AG04449 (cell line): ENCODE measurements around the gene FDXR.

Source experiments
- CTCF ChIA-PET: fragments of 350-600 bp; formaldehyde crosslinking; extraction: SDS; loops from one replicate; lab custom pipeline; 2021; ENCODE audit warnings: antibody characterized with exemption; lab: Yijun Ruan, JAX
- POLR2A ChIA-PET: fragments of 400-600, 350-600 bp; formaldehyde crosslinking; extraction: SDS; loops from one replicate; lab custom pipeline; 2020; ENCODE audit warnings: antibody characterized with exemption, inconsistent platforms; lab: Yijun Ruan, JAX
- DNase-seq: peaks from one replicate; pipeline ENCODE4 v3.0.0-alpha.2; 2010; ENCODE audit warnings: low read depth, low spot score
- H3K4me3 ChIP-seq: 2 replicates; pipeline ENCODE4 v1.5.1; 2011; ENCODE audit warnings: low read depth, mild to moderate bottlenecking, control low read depth, low read length
- CTCF ChIP-seq: IDR thresholded peaks from one replicate; pipeline ENCODE4 v1.5.1; 2011; ENCODE audit warnings: mild to moderate bottlenecking, moderate library complexity, low read length, control low read depth, inconsistent platforms; ENCODE audit not compliant: insufficient read depth; ENCODE audit errors: missing control alignments

Gene FDXR

GRCh38 chr17:74890554-74890953 is 17.8 kb upstream of the FDXR start:
- CTCF ChIA-PET = no interaction called here
- POLR2A ChIA-PET = no interaction called here
- no peak for DNase-seq
- no peak for TF ChIP-seq CTCF
- no peak overlapping the region for H3K4me3 ChIP-seq

GRCh38 chr17:74888469-74888868 is 15.7 kb upstream of the FDXR start:
- ChIA-PET CTCF (interaction anchor here (0.7 to 1.7 kb wide), 2 partner anchors 23 to 95 kb away, joined by 3 read pairs; no protein-coding TSS in a partner anchor), POLR2A (no interaction called here)
- no peak for DNase-seq
- TF ChIP-seq CTCF = no peak
- no peak overlapping the region for H3K4me3 ChIP-seq

GRCh38 chr17:74883241-74883745 is 10.5 kb upstream of the FDXR start:
- ChIA-PET POLR2A (no interaction called here), CTCF (interaction anchor here (1.2 kb wide), 1 partner anchor 9 kb away, joined by 4 read pairs; no protein-coding TSS in a partner anchor)
- DNase-seq = no peak
- no peak for TF ChIP-seq CTCF
- no peak overlapping the region for H3K4me3 ChIP-seq

- TF ChIP-seq CTCF = no peak
- CTCF ChIA-PET = interaction anchor here (1.2 kb wide), 1 partner anchor 8 kb away, joined by 4 read pairs; no protein-coding TSS in a partner anchor
- H3K4me3 ChIP-seq = no peak overlapping the region
- POLR2A ChIA-PET = interaction anchor here (1.5 kb wide), 1 partner anchor 10 kb away, joined by 5 read pairs; the partner anchor contains the start of gene FDXR
- DNase-seq = no peak
These were observed 9.9 kb upstream of the FDXR start for GRCh38 chr17:74882517-74883240.

- POLR2A ChIA-PET = interaction anchor here (1.5 kb wide), 1 partner anchor 8 kb away, joined by 5 read pairs; the partner anchor contains the start of gene FDXR
- CTCF ChIA-PET = interaction anchor here (0.6 to 2.9 kb wide), 4 partner anchors 16 to 505 kb away, joined by 3 to 14 read pairs (median 4); no protein-coding TSS in a partner anchor
- TF ChIP-seq CTCF = no peak
- DNase-seq = no peak
- no peak overlapping the region for H3K4me3 ChIP-seq
These were observed 8.3 kb upstream of the FDXR start for GRCh38 chr17:74881073-74881472.

GRCh38 chr17:74879308-74879707 is 6.5 kb upstream of the FDXR start:
- POLR2A ChIA-PET = no interaction called here
- no peak for DNase-seq
- H3K4me3 ChIP-seq = no peak overlapping the region
- CTCF ChIA-PET = interaction anchor here (2.9 kb wide), 1 partner anchor 14 kb away, joined by 14 read pairs; no protein-coding TSS in a partner anchor
- no peak for TF ChIP-seq CTCF
